CD4-positive, alpha-beta T cell treated with Interleukin-6 for 4 hours (primary cell): ENCODE measurements around the gene MTHFD2L.
A peak's percentile ranks its signal among the peaks of the same experiment; 100 is the strongest.
"Not testable (repeated sequence)": the region's sequence is repeated elsewhere in the genome, so short reads cannot be mapped to it uniquely, and the experiment has no call there.

Experiments
- DNase-seq: peaks from one replicate; pipeline ENCODE4 v3.0.0-alpha.2; 2020; ENCODE audit warnings: mixed read lengths

The MTHFD2L gene

DNA sequence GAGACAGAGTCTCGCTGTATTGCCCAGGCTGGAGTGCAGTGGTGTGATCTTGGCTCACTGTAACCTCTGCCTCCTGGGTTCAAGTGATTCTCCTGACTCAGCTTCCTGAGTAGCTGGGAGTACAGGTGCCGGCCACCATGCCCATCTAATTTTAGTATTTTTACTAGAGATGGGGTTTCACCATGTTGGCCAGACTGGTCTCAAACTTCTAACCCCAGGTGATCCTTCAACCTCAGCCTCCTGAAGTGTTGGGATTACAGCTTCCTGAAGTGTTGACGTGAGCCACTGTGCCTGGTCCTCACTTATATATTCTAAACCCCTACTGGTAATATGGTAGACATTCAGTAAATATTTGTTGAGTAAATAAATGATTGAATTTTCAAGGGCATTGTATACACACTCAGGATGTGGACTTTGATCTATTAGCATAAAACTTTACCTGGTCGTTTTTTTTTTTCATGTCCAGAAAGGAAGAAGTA, 33.0 kb downstream of the MTHFD2L start:
- DNase-seq = no peak

DNA sequence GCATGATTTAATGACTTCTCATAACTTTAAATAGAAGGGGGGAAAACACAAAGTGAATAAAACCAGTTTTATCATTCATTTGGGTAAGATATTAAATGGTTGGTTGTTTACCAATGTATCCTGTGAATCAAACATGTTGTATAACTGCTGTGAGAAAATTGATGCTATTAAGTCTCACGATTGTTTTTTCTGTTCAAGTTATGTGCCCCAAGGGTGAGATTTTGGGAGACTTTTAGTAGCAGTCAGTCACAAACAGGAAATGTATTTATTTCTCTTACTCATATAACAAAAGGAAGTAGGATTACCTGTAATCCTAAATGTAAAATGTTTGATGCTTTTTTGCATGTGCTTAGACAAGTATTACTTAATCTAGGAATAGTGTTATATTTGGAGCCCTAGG, 39.2 kb downstream of the MTHFD2L start:
- no peak for DNase-seq

GRCh38 chr4:74202062-74202586, 44.2 kb downstream of the MTHFD2L start:
- DNase-seq = no peak

DNA sequence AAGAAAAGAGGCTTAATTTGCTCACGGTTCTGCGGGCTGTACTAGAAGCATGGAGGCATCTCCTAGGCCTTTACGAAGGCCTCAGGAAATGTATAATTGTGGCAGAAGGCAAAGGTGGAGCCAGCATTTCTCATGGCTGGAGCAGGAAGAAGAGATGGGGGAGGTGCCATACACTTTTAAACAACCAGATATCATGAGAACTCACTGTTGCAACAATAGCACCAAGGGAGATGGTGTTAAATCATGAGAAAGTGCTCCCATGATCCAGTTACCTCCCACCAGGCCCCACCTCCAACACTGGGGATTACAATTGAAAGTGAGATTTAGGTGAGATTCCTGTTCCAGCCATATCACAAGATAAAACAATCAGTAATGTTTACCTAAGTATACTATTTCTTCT, 45.5 kb downstream of the MTHFD2L start:
- no peak for DNase-seq

DNA sequence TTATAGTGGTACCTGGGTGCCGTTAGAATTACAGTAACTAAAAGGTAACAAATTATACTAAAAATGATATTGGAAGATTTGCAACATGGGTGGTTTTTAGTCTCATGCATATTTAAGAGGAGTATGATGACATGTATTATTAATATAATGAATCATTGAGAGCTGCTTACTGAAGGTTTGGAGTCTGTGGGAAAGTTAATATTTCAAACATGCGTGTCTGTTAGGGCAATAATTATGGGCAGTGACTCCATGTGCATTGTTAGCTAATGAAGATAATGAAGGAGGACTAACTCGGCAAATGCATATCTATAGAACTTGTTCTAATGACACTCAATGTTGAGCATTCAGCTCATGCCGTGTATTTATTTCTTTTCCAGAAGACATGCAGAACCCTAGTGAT, 47.1 kb downstream of the MTHFD2L start:
- DNase-seq = no peak

GRCh38 chr4:74205559-74205958, 47.6 kb downstream of the MTHFD2L start:
- no peak for DNase-seq

GRCh38 chr4:74206088-74206825, 48.3 kb downstream of the MTHFD2L start:
- no peak for DNase-seq

- not testable (repeated sequence) for DNase-seq
Measured at GRCh38 chr4:74214457-74215159, 56.7 kb downstream of the MTHFD2L start.

GRCh38 chr4:74215236-74215635, 57.3 kb downstream of the MTHFD2L start:
- not testable (repeated sequence) for DNase-seq

DNA sequence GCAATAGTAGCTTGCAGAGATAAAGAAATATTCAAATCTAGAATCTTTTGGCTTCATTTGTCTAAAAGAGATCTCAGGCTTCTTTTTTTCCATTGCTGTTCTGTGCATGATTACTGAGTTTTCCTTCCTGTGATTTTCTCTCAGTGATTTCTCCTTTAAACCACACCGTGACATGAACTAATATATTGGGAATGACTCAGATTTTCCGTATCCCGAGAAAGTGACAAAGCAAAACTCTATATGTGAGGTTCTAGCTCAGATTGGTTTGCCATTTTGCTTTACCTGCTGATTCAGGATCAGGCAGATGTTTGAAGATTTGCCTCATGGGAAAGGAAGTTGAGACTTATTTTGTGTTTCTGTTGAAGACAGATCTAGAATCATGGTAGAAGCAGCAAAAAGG, 59.4 kb downstream of the MTHFD2L start:
- no peak for DNase-seq

- DNase-seq = no peak
Measured at GRCh38 chr4:74218201-74218600, 60.3 kb downstream of the MTHFD2L start.

GRCh38 chr4:74219240-74219639, 61.3 kb downstream of the MTHFD2L start:
- no peak for DNase-seq

DNA sequence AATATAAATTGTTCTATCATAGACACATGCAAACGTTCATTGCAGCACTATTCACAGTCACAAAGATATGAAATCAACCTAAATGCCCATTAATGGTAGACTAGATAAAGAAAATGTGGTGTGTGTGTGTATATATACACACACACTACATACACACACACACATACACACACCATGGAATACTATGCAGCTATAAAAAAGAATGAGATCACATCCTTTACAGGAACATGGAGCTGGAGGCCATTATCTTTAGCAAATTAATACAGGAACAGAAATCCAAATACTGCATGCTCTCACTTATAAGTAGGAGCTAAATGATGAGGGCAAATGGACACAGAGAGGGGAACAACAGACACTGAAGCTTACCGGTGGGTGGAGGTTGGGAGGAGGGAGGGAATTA, 65.2 kb downstream of the MTHFD2L start:
- DNase-seq = no peak

DNA sequence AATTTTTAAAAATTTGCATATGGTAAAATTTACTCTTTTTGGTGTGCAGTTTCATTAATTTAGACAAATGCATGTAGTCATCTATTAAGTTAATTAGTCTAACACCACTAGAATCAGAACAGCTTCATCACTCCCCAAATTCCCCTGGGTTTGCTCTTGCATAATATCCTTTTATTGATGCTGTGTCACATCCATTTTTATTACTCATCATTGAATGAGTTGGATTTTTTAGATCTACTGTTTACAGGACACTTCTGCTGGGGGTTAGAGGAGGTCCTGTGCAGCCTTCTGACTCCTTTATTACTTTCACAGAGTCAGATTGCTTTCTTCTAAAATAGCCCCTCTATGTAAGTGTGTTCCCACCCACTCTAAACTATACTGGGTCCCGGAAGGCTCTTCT, 65.9 kb downstream of the MTHFD2L start:
- DNase-seq = no peak

- peak; percentile 76 for DNase-seq
Measured at GRCh38 chr4:74228691-74229640, 71.0 kb downstream of the MTHFD2L start.

GRCh38 chr4:74230902-74231499, 73.1 kb downstream of the MTHFD2L start:
- no peak for DNase-seq

- no peak for DNase-seq
Measured at GRCh38 chr4:74235135-74235534, 77.2 kb downstream of the MTHFD2L start.

GRCh38 chr4:74237425-74237966, 79.6 kb downstream of the MTHFD2L start:
- no peak for DNase-seq

GRCh38 chr4:74244049-74244448, 86.1 kb downstream of the MTHFD2L start:
- no peak for DNase-seq

DNA sequence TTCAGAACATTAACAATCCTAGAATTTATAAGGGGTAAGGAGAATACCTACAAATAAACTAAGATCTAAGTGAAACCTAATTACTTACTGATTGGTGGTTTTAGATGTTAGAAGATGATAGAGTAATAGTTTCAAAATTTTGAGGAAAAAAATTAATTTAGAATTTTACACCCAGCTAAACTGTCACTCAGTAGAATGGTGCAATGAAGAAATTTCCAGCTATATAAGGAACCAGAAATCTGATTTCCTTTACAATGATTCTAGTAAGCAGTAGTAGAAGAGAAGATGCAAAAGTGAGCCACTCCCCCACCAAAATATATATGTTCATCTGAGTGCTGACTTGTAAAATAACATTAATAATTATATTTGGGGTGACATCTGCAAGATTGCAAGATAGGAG, 95.0 kb downstream of the MTHFD2L start:
- DNase-seq = no peak

DNA sequence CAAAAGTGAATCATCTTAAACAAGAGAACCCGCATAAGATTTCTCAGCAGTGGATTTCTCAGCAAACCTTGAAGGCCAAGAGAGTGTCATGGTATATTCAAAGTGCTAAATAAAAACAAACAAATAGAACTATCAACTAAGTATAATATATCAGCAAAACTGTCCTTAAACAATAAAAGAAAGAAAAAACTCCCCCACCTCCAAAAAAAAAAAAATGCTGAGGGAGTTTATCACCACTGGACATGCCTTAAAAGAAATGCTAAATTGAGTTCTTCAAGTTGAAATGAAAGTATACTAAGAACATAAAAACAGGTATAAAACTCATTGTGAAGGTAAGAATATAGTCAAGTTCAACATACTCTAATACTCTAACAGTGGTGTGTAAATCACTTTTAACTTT, 96.5 kb downstream of the MTHFD2L start:
- DNase-seq = no peak

DNA sequence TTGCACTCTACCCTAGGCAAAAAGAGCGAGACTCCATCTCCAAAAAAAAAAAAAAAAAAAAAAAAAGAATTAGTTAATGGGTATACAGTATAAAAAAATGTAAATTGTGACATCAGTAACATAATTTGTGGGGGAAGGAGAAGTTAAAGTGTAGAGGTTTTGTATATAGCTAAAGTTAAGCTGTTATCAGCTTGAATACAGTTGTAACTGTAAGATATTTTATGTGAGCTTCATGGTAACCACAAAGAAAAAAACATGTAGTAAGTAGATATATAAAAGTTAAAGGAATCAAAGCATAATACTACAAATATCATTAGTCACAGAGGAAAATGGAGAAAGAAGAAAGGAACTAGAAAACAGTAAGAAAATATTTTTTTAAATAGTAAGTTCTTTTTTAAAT, 97.2 kb downstream of the MTHFD2L start:
- DNase-seq = no peak
